Liver (tissue), 10 donors: ENCODE results near the gene GRAP. TPM values are rescaled to one million over a fixed set of nuclear protein-coding genes. Genes with fewer than 3 reads are reported as not detected.

Source experiments
- DNase-seq: peaks from one replicate; pipeline ENCODE4 v3.0.0-alpha.2; 2017; ENCODE audit warnings: low spot score
- H3K27ac ChIP-seq, 2 donors: one replicate each; pipeline ENCODE4 v1.7.0; 2013; ENCODE audit warnings: inconsistent platforms in 2 of 2, low read length in 2 of 2, control low read depth in 1 of 2, low read depth in 1 of 2, mild to moderate bottlenecking in 1 of 2
- H3K27me3 ChIP-seq, 4 donors: one replicate each; pipeline versions ENCODE4 v1.6.1 to v1.7.0; 2013; ENCODE audit warnings: low read length in 3 of 4, inconsistent platforms in 1 of 4, mild to moderate bottlenecking in 1 of 4, moderate library complexity in 1 of 4; ENCODE audit not compliant: control insufficient read depth in 4 of 4, insufficient read depth in 4 of 4
- H3K36me3 ChIP-seq, 4 donors: one replicate each; pipeline versions ENCODE4 v1.6.1 to v1.7.0; 2013; ENCODE audit warnings: low read length in 3 of 4, mild to moderate bottlenecking in 3 of 4, low read depth in 1 of 4, moderate library complexity in 1 of 4; ENCODE audit not compliant: control insufficient read depth in 4 of 4, insufficient read depth in 3 of 4
- H3K4me1 ChIP-seq, 4 donors: one replicate each; pipeline versions ENCODE4 v1.6.1 to v1.7.0; 2013; ENCODE audit warnings: low read length in 3 of 4, mild to moderate bottlenecking in 3 of 4, moderate library complexity in 1 of 4; ENCODE audit not compliant: control insufficient read depth in 4 of 4, insufficient read depth in 4 of 4
- H3K4me3 ChIP-seq, 3 donors: one replicate each; pipeline versions ENCODE4 v1.6.1 to v1.7.0; 2013; ENCODE audit warnings: low read length in 3 of 3, control low read depth in 1 of 3, low read depth in 1 of 3, mild to moderate bottlenecking in 1 of 3
- H3K9ac ChIP-seq, 2 donors: one replicate each; pipeline ENCODE4 v1.7.0; 2013; ENCODE audit warnings: low read length in 2 of 2, mild to moderate bottlenecking in 2 of 2, moderate library complexity in 2 of 2, control low read depth in 1 of 2, low read depth in 1 of 2
- H3K9me3 ChIP-seq, 4 donors: one replicate each; pipeline versions ENCODE4 v1.6.1 to v1.7.0; 2013; ENCODE audit warnings: low read length in 3 of 4; ENCODE audit not compliant: control insufficient read depth in 4 of 4
- EGR1 ChIP-seq, 2 donors: IDR thresholded peaks; 2 replicates each; pipeline ENCODE4 v1.6.1; 2016 to 2018; ENCODE audit warnings: antibody characterized with exemption in 2 of 2, low read depth in 2 of 2
- FOXA2 ChIP-seq: IDR thresholded peaks from 2 replicates; pipeline ENCODE4 v1.6.1; 2016; ENCODE audit warnings: antibody characterized with exemption
- HNF4G ChIP-seq: IDR thresholded peaks from 2 replicates; pipeline ENCODE4 v1.6.1; 2016; ENCODE audit warnings: antibody characterized with exemption
- JUND ChIP-seq, 2 donors: IDR thresholded peaks; 2 replicates each; pipeline ENCODE4 v1.6.1; 2016; ENCODE audit warnings: antibody characterized with exemption in 2 of 2
- NR2F2 ChIP-seq: IDR thresholded peaks from 2 replicates; pipeline ENCODE4 v1.6.1; 2016; ENCODE audit warnings: antibody characterized with exemption
- RAD21 ChIP-seq, 2 donors: IDR thresholded peaks; 2 replicates each; pipeline ENCODE4 v1.6.1; 2016; ENCODE audit warnings: antibody characterized with exemption in 2 of 2, mild to moderate bottlenecking in 2 of 2
- TAF1 ChIP-seq: conservative IDR thresholded peaks from 2 replicates; pipeline ENCODE4 v1.6.1; 2016; ENCODE audit warnings: antibody characterized with exemption, mild to moderate bottlenecking
- WGBS: extraction: QIAGEN DNeasy Blood & Tissue Kit; methylation state at CpG from one replicate; pipeline ENCODE4 v1.1.7; 2013; 5-methylcytosine and 5-hydroxymethylcytosine counted together
- polyA plus RNA-seq, 2 donors: library from polyadenylated mRNA; stranded (reverse) in 1 of 2; unstranded in 1 of 2; fragments of 200-250 nt in 1 of 2; fragments of >200 nt in 1 of 2; fragmentation: Nextera tagmentation in 1 of 2; extraction: Ambion mirVana in 1 of 2; gene quantifications; one replicate each; pipeline versions ENCODE4 v1.2.1 to v1.2.3, GENCODE V29; 2013 to 2015
- small RNA-seq: library from RNA; depleted of rRNA; stranded (forward); fragments of <200 nt; gene quantifications from one replicate; pipeline ENCODE3, GENCODE V24; 2014
- total RNA-seq, 2 donors: library from RNA; depleted of rRNA; stranded (reverse); fragments of >200 nt; gene quantifications; one replicate each; pipeline ENCODE4 v1.2.3, GENCODE V29; 2014
- TF ChIP-seq, protein P1 (sequence below): IDR thresholded peaks from 2 replicates; pipeline ENCODE4 v1.6.1; 2016; ENCODE audit warnings: antibody characterized with exemption
- TF ChIP-seq, protein P2 (sequence below): IDR thresholded peaks from 2 replicates; pipeline ENCODE4 v1.6.1; 2016; ENCODE audit warnings: antibody characterized with exemption
- TF ChIP-seq, protein P3 (sequence below): IDR thresholded peaks from 2 replicates; pipeline ENCODE4 v1.6.1; 2016; ENCODE audit warnings: antibody characterized with exemption
- donor health status: healthy.
- donor health status: healthy.
- donor health status: healthy.
- donor health status: healthy.
- donor health status: healthy.

Gene GRAP
- total and polyA plus RNA-seq, 4 donors: 1.2 to 6.5 (median 5.2) TPM

DNA sequence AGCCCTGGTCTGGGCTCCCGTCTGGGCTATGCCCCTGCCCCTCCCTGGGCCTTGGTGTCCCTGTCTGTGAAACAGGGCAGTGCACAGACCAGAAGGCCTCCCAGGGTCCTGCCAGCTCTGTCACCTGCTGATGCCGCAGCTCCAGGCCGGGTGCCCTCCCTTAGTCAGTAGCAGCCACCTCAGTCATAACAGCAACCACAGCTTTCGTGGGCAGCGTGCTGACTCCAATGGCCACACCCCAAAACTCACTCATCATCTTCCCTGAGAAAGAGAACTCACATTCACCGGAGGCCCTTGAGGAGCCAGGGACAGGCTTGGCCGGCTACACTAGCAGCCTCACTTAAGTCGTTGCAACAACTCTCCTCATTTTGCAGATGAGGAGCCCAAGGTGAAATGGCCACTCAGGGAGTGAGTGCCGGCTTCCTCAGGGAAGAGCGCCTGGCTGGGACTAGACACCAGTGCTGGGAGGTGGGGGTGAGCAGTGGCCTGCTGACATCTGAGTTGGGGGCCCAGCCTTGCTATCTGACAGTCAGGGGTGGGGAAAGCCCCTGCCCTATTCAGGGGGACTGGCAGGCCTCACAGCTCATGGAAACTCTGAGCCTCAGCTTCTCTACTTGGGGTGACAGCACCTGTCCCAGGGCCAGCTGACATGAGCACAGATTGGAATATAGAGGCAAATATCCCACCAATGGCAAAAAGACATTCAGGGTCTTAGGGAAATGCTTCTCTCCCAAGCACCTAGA is 72.2 kb downstream of the GRAP start:
- Histone ChIP-seq H3K9ac (no peak overlapping the region), H3K27me3 (no peaks in the 10 kb centered on the region), H3K36me3 (peaks cover 0 to 10% (median 8%) of the 10 kb centered on the region in 4 donors), H3K4me3 (no peak overlapping the region), H3K9me3 (no peaks in the 10 kb centered on the region), H3K4me1 (peaks cover 1 to 16% (median 8%) of the 10 kb centered on the region in 4 donors), H3K27ac (no peak overlapping the region)
- DNase-seq: no peak
- no peak for TF ChIP-seq FOXA2
- TF ChIP-seq, protein P1, sequence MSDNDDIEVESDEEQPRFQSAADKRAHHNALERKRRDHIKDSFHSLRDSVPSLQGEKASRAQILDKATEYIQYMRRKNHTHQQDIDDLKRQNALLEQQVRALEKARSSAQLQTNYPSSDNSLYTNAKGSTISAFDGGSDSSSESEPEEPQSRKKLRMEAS: no peak
- no peak for TF ChIP-seq EGR1 (IDR thresholded peaks at IDR 0.05; ENCODE audit: low read depth in 2 of 2)
- TF ChIP-seq HNF4G: no peak
- no peak for TF ChIP-seq TAF1
- 93% methylated on average over 10 of the region's 10 CpGs for WGBS

DNA sequence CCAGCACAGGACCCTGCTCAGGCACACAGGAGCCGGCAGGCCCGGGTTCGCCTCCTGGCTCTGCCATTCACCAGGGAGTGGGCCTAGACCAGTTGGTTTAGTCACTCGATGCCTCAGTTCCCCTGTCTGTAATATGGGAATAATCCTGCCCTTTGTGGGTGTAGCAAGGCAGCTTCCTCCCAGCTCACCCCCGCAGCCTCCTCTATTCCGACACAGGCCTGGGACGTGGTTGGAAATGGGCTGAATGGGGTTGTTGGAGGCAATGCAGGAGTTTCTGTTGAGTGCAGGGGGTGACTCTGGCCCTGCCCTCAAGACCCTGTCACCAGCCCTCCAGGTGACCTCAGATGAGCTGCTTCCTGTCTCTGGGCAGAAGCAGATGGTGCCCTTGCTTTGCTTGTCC is 75.0 kb downstream of the GRAP start:
- DNase-seq: no peak
- WGBS: 96% methylated on average over 7 of the region's 7 CpGs
- H3K27me3 ChIP-seq: no peaks in the 10 kb centered on the region

More for the DNA sequence above, 75.0 kb downstream of the GRAP start:
- Histone ChIP-seq H3K9me3 (no peaks in the 10 kb centered on the region), H3K27ac (no peak overlapping the region), H3K9ac (no peak overlapping the region), H3K4me1 (peaks cover 1 to 23% (median 14%) of the 10 kb centered on the region in 4 donors), H3K36me3 (peaks cover 0 to 9% (median 2%) of the 10 kb centered on the region in 4 donors), H3K4me3 (no peak overlapping the region)
- TF ChIP-seq, protein P2, sequence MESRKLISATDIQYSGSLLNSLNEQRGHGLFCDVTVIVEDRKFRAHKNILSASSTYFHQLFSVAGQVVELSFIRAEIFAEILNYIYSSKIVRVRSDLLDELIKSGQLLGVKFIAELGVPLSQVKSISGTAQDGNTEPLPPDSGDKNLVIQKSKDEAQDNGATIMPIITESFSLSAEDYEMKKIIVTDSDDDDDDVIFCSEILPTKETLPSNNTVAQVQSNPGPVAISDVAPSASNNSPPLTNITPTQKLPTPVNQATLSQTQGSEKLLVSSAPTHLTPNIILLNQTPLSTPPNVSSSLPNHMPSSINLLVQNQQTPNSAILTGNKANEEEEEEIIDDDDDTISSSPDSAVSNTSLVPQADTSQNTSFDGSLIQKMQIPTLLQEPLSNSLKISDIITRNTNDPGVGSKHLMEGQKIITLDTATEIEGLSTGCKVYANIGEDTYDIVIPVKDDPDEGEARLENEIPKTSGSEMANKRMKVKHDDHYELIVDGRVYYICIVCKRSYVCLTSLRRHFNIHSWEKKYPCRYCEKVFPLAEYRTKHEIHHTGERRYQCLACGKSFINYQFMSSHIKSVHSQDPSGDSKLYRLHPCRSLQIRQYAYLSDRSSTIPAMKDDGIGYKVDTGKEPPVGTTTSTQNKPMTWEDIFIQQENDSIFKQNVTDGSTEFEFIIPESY: no peak
- TF ChIP-seq, protein P3, sequence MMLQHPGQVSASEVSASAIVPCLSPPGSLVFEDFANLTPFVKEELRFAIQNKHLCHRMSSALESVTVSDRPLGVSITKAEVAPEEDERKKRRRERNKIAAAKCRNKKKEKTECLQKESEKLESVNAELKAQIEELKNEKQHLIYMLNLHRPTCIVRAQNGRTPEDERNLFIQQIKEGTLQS: no peak
- no peak for TF ChIP-seq JUND (IDR thresholded peaks at IDR 0.05)
- TF ChIP-seq NR2F2: no peak
- no peak for TF ChIP-seq RAD21 (IDR thresholded peaks at IDR 0.05)

Small RNA genes lying within 50 kb of the gene (small RNA-seq; reads per million reads assigned to genes)
- gene AC090286.3: not detected

Other genes with a start within 250 kb of the GRAP start
- 10 to 100 TPM; 22.2 to 31.4 TPM for gene PRPSAP2, start 188.8 kb downstream of the GRAP start, total RNA-seq
- 10 to 100 TPM; 10.2 to 11.3 TPM for gene PRPSAP2, start 188.8 kb downstream of the GRAP start, polyA plus RNA-seq
- gene SLC5A10, start 94.8 kb downstream of the GRAP start, total RNA-seq: under 1 TPM; 0.17 to 0.23 TPM
- gene SLC5A10, start 94.8 kb downstream of the GRAP start, polyA plus RNA-seq: under 1 TPM; 0.05 to 0.13 TPM
- gene FAM83G, start 42.2 kb downstream of the GRAP start, total RNA-seq: 10 to 100 TPM in 1 of 2 donors, 1 to 10 TPM in 1; 5.2 to 25.0 TPM
- 10 to 100 TPM in 1 of 2 donors, 1 to 10 TPM in 1; 5.3 to 17.6 TPM for gene FAM83G, start 42.2 kb downstream of the GRAP start, polyA plus RNA-seq
- 1 to 10 TPM; 1.6 to 4.5 TPM for gene GRAPL, start 80.6 kb upstream of the GRAP start, total RNA-seq
- gene GRAPL, start 80.6 kb upstream of the GRAP start, polyA plus RNA-seq: under 1 TPM; 0.26 to 0.76 TPM
- 10 to 100 TPM; 10.7 to 23.8 TPM for gene EPN2, start 190.4 kb upstream of the GRAP start, total RNA-seq
- gene EPN2, start 190.4 kb upstream of the GRAP start, polyA plus RNA-seq: 10 to 100 TPM in 1 of 2 donors, 1 to 10 TPM in 1; 5.6 to 13.8 TPM